HepG2 (cell line): ENCODE data around the gene NT5C.

Source experiments
- HDAC6 ChIP-seq: fragments of 200-600 bp; sonication (generic); IDR thresholded peaks from 2 replicates; pipeline ENCODE4 v1.7.0; 2017; ENCODE audit warnings: mild to moderate bottlenecking, antibody characterized with exemption, low read length, low read depth
- RCOR2 ChIP-seq: IDR thresholded peaks from 2 replicates; pipeline ENCODE4 v1.6.1; 2016; ENCODE audit warnings: missing biosample characterization, missing genetic modification reagents
- ZNF274 ChIP-seq: sonication (generic); formaldehyde crosslinking; IDR thresholded peaks from 2 replicates; pipeline ENCODE4 v1.5.1; 2020; ENCODE audit warnings: mild to moderate bottlenecking, missing genetic modification reagents
- TF ChIP-seq, protein P1 (sequence below): sonication (generic); formaldehyde crosslinking; IDR thresholded peaks from 2 replicates; pipeline ENCODE4 v1.5.0; 2020; ENCODE audit warnings: mild to moderate bottlenecking, missing genetic modification reagents, moderate library complexity
- TF ChIP-seq, protein P2 (sequence below): sonication (generic); formaldehyde crosslinking; IDR thresholded peaks from 2 replicates; pipeline ENCODE4 v1.4.0; 2020; ENCODE audit warnings: missing genetic modification reagents

DNA sequence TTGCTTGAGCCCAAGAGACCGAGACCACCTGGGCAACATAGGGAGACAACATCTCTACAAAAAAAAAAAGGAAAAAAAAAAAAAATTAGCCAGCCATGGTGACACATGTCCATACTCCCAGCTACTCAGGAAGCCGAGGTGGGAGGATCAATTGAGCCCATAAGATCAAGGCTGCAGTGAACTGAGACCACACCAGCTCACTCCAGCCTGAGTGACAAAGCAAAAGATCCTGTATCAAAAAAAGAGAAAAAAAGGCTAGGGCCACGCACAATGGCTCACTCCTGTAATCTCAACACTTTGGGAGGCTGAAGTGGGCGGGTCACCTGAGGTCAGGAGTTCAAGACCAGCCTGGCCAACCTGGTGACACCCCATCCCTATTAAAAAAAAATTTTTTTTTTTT, 37.5 kb upstream of the NT5C start:
- TF ChIP-seq, protein P1, sequence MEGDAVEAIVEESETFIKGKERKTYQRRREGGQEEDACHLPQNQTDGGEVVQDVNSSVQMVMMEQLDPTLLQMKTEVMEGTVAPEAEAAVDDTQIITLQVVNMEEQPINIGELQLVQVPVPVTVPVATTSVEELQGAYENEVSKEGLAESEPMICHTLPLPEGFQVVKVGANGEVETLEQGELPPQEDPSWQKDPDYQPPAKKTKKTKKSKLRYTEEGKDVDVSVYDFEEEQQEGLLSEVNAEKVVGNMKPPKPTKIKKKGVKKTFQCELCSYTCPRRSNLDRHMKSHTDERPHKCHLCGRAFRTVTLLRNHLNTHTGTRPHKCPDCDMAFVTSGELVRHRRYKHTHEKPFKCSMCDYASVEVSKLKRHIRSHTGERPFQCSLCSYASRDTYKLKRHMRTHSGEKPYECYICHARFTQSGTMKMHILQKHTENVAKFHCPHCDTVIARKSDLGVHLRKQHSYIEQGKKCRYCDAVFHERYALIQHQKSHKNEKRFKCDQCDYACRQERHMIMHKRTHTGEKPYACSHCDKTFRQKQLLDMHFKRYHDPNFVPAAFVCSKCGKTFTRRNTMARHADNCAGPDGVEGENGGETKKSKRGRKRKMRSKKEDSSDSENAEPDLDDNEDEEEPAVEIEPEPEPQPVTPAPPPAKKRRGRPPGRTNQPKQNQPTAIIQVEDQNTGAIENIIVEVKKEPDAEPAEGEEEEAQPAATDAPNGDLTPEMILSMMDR (CRISPR knock-in tag), result no peak
- TF ChIP-seq HDAC6, result no peak
- TF ChIP-seq, protein P2, sequence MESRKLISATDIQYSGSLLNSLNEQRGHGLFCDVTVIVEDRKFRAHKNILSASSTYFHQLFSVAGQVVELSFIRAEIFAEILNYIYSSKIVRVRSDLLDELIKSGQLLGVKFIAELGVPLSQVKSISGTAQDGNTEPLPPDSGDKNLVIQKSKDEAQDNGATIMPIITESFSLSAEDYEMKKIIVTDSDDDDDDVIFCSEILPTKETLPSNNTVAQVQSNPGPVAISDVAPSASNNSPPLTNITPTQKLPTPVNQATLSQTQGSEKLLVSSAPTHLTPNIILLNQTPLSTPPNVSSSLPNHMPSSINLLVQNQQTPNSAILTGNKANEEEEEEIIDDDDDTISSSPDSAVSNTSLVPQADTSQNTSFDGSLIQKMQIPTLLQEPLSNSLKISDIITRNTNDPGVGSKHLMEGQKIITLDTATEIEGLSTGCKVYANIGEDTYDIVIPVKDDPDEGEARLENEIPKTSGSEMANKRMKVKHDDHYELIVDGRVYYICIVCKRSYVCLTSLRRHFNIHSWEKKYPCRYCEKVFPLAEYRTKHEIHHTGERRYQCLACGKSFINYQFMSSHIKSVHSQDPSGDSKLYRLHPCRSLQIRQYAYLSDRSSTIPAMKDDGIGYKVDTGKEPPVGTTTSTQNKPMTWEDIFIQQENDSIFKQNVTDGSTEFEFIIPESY (CRISPR knock-in tag), result no peak
- TF ChIP-seq ZNF274 (CRISPR knock-in tag), result no peak
- no peak for TF ChIP-seq RCOR2 (CRISPR knock-in tag)
